Suppressor macrophage (primary cell): ENCODE results near the gene NGEF.
"Not testable (repeated sequence)": the region's sequence is repeated elsewhere in the genome, so short reads cannot be mapped to it uniquely, and the experiment has no call there.

Source experiments
- DNase-seq, 4 experiments: peaks; one replicate each; pipeline ENCODE4 v3.0.0-alpha.2; 2020 to 2022
- total RNA-seq, 17 experiments: gene quantifications; one replicate each; lab custom pipeline; 2026; ENCODE audit warnings: mixed read lengths in 6 of 17, inconsistent platforms in 3 of 17; lab: John Stamatoyannopoulos, UW

NGEF gene
- total RNA-seq, result 0 to 3.3 (median 0) reads per million in 17 experiments

GRCh38 chr2:233013027-233013461 is at the start of gene NGEF:
NGEF (minus strand) TSS chr2:233013256; CDS start chr2:232974890, 38,366 bp downstream.
- DNase-seq, result no peak

GRCh38 chr2:233062451-233062850 is 49.4 kb upstream of the NGEF start:
- peak in 3 of 4 experiments; percentile 39 to 56 (median 55) for DNase-seq

- DNase-seq, result peak; percentile 43 to 75 (median 60)
These were observed 48.8 kb upstream of the NGEF start for GRCh38 chr2:233061591-233062450.

- peak; percentile 67 to 83 (median 81) for DNase-seq
These were observed 48.0 kb upstream of the NGEF start for GRCh38 chr2:233060980-233061590.

GRCh38 chr2:233060501-233060979 is 47.5 kb upstream of the NGEF start:
- DNase-seq, result no peak

- DNase-seq, result peak; percentile 86 to 93 (median 91)
These were observed 46.9 kb upstream of the NGEF start, which contains the start of gene INPP5D for GRCh38 chr2:233059797-233060500. INPP5D (plus strand) TSS chr2:233060342; CDS start chr2:233060479, 137 bp downstream.

- DNase-seq, result peak in 1 of 4 experiments; percentile 60
These were observed 46.4 kb upstream of the NGEF start for GRCh38 chr2:233059547-233059796.

GRCh38 chr2:233058717-233059546 is 45.9 kb upstream of the NGEF start:
- DNase-seq, result no peak

- DNase-seq, result no peak
These were observed 44.0 kb upstream of the NGEF start for GRCh38 chr2:233056961-233057605.

GRCh38 chr2:233055362-233055761 is 42.3 kb upstream of the NGEF start:
- no peak for DNase-seq

GRCh38 chr2:233053928-233054784 is 41.1 kb upstream of the NGEF start:
- peak; percentile 67 to 88 (median 74) for DNase-seq

- DNase-seq, result not testable (repeated sequence)
These were observed 39.5 kb upstream of the NGEF start for GRCh38 chr2:233052517-233052916.

GRCh38 chr2:233051241-233052149 is 38.4 kb upstream of the NGEF start:
- DNase-seq, result peak; percentile 41 to 65 (median 64)

GRCh38 chr2:233049194-233049761 is 36.2 kb upstream of the NGEF start:
- no peak for DNase-seq

- peak in 1 of 4 experiments; percentile 1 for DNase-seq
These were observed 35.6 kb upstream of the NGEF start for GRCh38 chr2:233048569-233049193.

- DNase-seq, result no peak
These were observed 34.6 kb upstream of the NGEF start for GRCh38 chr2:233047667-233048066.

GRCh38 chr2:233047206-233047605 is 34.1 kb upstream of the NGEF start:
- no peak for DNase-seq

GRCh38 chr2:233044974-233045605 is 32.0 kb upstream of the NGEF start:
- DNase-seq, result no peak
